SU-DHL-6 (cell line): ENCODE data around the gene AACS.

Experiments used
- CTCF ChIP-seq: fragments of 200-600 bp; sonication (generic); IDR thresholded peaks from one replicate; pipeline ENCODE4 v1.5.1; 2017; ENCODE audit warnings: antibody characterized with exemption, mild to moderate bottlenecking, low read length, moderate library complexity; ENCODE audit not compliant: insufficient read depth, poor library complexity, severe bottlenecking
- EZH2phosphoT487 ChIP-seq: fragments of 200-600 bp; sonication (generic), shearing (Covaris generic); conservative IDR thresholded peaks from 2 replicates; pipeline ENCODE4 v1.6.1; 2018; ENCODE audit warnings: mild to moderate bottlenecking, antibody characterized with exemption, low read length, moderate library complexity, mixed read lengths

GRCh38 chr12:125100551-125101434 is 35.6 kb downstream of the AACS start:
- TF ChIP-seq CTCF (no peak), EZH2phosphoT487 (no peak)
